ENCODE results near the gene DLK1.

Gene DLK1

DNA sequence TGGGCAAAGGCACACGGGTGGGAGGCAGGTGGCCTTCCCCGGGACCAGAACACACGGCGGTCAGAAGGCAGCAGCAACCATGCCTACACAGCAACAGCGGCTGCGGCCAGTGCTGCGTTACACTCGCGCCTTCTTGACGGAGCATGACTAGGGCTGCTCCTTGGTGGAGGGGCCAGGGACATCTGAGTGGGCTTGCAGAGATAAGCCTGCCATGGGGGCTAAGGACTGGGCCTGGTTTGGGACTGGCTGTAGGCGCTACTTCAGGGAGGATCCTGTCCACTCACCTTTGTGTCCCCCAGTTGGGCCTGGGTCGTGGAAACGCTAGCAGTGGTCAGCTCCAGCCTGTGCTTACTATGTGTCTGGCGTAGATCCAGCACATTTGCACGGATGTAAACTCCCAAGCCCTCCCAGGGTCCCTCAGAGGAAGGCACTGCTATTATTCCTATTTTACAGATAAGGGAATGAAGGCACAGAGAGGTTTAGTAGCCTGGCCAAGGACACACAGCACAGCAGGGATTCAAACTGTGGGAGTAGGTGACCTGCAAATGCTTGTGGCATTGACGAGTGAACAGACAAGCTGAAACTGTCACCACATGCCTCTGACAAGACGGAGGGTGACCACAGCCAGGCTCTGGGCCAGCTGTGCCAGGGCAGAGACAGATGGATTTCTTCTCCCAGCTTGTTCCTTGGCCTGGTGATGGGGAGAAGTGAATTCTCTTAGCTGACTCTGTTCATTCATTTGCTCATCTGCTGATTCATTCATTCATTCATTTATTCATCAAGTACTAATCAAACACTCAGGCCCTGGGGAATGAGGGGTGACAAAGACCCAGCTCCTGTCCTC, 31.9 kb upstream of the DLK1 start:
- no peak for DNase-seq

DNA sequence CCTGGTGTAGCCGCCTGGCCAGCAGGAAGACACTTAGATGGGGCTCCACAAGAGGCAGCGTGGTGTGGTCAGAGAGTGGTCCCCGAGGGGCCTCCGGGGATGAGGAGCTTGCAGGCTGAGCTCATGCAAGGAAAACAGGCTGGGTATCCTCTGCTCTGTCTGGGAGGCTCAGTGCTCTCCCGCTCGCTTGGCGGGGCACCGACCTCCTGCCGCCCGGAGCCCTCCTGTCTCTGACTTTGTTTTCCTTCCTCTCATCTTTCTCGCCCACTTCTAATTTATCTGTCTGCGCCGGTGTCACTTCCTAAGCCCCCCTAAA, 31.3 kb upstream of the DLK1 start:
- no peak for DNase-seq

DNA sequence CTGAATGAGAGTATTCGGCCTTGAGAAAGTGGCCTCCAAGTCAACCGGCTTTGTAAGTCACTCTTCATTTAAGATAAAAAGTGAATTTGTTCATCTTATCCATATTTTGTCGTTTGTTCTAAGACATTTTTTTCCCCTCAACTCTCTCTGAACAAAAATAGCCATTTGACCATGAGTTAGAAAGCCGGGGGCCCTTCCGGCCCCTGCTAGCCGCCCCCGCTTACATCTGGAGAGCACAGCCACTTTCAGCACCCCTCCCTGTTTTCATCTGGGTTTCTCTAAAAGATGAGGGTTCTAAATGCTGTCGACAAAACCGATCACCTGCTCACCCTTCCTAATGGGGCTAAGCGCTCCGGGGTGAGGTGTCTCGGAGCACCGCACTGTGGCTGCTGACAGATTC, 30.7 kb upstream of the DLK1 start:
- no peak for DNase-seq

DNA sequence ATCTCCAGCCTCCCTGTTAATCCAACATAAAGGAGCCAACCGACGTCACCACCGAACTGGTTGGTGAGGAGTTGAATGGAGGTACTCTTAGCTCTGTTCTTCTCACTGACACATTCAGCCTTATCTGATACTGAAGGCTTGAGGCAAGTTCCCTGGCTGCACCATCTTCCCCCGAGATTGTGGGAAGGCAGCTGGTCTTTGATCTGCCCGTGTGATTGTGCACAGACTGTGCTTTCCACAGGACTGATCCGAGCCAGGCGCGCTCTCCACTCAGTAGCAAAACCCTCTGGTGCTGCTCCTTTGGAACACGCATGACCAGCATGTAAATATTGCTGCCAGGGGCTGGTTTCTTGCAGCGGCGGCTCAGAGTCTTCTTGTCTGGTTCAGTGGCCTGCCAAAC, 30.1 kb upstream of the DLK1 start:
- no peak for DNase-seq

DNA sequence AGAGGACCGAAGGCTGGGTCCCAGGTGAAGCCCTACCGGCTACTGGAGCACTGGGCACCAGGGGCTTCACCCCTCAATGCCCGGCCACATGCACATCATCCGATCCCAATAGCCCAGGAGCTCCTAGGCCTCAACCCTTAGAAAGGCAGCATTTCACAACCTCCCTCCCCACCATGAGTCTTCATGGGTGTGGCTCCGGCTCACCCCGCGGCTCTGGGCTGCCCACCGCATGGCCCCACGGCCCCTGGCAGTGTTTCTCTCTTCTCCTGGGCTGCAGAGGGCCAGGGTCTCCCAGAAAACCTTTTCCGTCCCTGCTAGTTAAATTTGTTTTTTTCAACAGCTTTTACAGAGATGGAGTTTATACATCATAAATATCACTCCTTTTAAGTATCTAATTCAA, 28.6 kb upstream of the DLK1 start:
- no peak for DNase-seq

DNA sequence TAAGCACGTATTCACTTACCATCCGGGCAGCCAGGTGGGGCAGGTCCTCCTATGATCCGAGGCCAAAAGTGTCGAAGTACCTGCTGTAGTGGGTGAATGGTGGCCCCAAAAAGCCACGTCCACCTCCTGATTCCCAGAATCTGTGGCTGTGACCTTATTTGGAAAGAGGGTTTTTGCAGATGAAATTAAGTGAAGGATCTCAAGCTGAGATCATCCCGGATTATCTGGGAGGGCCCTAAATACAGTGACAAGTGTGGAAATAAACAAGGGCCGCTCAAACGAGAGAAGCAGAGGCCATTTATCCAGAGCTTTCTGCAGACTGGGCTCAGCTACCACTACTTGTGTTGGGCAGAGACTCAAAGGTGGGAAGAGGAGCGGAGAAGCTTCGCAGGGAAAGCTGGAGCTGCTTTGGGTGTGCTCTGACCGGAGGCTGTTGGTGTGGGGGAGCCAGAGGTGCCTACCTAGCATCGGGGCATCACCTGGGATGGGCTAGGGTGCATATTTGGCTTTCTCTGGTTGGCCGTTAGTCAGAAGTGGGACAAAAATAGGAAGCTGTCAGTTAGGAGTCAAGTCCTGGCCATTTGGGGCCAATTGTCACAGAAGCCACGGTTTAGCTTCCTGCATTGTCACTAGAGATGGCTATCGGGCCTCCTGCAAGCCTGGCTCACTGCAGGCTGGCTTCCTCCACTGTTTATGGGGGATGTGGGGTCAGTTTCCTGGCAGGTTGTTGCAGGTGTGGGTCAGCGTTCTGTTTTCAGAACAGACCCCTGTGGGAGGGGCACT, 27.8 kb upstream of the DLK1 start:
- DNase-seq, result no peak

DNA sequence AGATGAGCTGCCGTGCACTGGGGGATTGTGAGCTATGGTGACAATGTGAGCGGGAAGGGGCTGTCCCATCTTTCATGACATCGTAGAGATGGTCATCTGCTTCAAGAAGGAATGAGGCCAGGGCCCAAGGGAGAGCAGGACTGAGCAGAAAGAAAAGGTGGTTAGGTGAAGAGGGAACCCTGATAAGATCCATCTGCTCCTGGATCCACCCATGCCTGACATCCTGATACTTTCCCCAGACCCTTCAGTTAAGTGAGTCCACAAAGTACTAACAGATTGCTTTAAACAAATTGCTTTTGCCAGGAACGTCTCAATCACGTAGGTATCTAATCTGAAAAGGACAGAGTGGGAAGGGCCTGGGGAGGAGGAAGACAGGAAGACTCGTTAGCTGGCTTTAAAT, 25.4 kb upstream of the DLK1 start:
- no peak for DNase-seq

DNA sequence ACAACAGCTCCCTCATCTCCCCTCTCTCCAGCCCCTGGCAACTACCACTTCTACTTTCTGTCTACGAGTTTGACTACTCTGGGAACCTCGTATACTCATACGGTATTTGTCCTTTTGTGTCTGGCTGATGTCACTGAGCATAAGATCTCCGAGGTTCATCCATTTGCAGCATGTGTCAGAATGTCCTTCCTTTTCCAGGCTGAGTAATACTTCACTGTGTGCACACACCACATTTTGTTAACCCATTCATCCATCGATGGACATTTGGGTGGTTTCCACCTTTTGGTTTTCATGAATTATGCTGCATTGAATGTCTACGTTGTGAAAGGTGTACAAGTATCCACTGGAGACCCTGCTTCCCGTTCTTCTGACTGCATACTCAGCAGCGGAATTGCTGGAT, 24.1 kb upstream of the DLK1 start:
- no peak for DNase-seq

DNA sequence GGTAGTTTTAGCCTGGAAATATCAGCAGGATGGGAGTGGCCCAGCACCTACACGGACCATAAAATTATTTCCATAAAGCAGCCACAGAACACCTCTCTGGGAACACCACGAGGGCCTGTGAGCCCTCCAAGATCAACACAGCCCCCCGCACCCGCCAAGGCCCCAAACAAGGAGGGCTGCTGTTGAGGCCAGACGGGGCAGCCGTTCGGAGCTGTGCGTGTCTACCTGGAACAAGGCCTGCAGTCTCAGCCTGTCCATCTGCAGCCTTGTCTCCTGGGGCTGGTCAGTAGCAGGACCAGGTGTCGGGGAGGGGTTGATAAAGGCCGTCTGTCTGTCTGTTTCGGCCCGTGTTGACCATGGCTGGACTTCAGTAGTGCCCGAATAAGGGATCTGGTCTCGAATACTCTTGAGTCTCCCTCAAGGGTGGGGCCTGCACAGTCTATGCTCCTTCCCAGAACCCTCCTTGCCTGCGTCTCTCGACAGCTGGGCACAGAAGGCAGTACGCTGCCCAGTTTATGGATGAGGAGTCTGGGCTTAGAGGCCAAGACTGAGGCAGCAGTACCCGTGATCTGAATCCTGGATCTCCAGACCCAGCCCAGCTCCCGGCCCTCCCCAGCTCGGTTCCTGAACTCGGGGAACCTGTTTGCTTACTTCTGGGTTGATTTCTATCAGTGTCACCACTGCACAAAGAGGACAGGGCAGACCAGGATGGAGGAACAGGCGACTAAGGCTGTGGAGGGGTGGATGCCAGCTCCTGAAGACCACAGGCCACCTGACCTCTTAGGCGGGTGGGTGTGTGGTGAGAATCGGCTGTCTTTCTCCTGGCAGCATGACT, 23.1 kb upstream of the DLK1 start:
- no peak for DNase-seq

DNA sequence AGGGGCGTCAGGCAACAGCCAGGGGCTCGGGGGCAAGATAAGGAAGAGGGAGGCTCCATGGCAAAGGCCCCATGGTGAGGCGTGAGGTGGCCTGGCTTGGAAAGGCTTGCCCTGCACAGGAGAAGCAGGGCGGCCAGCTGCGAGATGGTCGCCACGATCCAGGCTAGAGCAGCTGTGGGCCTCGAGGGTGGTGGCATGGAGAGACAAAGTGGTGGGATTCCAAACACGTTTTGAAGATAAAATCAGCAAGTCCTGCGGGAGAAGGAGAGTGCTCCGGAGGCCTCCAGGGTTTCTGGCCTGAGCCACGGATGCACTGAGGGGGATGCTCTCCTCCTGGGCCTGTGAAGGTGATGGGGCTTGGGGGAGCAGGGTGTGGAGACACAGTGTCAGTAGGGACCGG, 20.5 kb upstream of the DLK1 start:
- DNase-seq, result no peak

DNA sequence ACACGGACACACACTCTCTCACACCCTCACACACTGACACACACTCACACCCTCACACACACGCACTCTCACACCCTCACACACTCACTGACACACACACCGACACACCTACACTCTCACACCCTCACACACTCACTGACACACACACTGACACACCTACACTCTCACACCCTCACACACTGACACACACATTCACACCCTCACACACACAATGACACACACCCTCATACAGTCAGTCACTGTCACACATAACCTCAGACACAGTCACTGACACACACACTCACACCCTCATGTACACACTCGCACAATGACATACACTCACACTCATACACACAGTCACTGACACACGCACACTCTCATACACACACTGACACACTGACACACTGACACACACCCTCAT, 19.8 kb upstream of the DLK1 start:
- no peak for DNase-seq

DNA sequence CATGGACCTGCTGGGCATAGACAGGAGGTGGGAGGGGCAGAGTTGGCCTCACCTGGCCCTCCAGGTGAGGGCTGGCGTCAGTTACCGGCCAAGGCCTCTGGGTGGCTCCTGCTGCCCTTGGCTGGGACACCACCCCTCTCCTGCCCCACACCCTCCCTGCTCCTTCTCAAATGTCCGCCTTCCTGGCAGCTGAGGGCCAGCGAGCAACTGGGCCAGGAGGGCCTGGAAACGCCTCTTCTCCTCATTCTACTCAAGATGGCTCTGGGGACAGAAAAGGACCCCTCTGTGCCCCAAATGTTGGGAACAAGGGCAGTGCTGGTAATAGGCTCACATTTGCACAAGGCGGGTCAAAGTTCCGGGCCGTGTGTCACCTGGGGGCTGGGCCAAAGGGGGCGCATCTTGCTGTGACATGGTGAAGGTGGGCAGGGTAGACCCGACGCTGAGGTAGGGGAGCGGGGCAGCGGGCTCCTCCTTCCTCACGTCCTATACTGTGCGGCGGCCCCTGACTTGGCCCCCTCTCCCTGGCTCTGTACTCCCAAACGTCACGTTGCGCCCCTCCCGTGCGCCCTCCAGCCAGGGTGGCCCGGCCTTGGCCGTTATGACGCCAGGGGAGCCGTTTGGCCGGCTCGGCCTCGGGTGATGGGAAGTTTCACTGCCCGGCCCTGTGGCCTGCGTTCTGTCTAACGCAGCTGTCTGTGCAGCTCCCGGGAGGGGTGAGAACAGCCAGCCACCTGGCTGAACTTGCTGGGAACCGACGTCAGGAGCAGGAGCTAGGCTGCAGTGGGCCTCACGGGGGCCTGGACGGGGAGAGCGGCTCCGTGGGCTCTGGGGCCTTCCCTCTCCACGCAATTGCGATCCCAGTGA, 18.0 kb upstream of the DLK1 start:
- DNase-seq, result peak; percentile 60

DNA sequence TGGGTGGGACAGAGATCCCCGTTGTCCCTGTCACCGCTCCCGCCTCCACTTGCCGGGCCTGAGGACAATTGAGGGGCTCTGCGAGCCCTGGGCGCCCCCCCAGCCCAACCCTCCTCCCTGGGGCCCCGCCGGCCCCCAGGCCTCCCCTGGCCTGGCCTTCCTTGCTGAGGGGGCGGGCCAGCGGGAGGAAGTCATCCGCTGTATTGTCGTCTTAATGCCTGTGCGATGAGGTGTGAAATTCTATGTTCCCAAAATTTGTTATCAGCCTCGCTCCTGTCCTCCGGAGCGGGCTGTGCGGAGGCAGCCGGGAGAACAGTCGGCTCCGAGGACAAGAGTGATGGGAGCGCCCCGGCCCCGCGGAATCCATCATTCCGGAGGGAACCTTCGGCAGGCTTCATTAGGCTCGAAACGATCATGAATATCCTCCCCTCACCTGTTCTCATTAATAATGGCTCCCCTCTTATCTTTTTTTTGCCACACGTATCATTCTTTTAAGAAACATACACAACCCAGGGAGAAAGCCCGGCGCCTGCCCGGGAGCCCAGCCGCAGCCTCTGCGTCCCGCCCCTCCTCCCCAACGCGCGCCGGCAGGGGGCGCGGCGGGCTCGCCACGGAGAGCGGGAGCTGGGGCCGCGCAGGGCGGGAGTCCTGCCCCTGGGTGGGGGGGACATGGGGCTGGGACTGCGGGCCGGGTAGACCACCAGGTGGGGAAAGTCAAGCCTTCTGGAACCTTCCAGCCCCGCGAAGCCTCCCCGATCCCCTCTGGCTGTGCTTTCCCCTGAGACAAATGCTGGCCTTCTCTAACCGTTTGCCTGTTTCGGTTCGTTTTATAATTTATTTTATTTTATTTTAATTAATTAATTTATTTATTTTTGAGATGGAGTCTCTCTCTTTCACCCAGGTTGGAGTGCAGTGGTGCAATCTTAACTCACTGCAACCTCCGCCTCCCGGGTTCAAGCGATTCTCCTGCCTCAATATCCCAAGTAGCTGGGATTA, 17.1 kb upstream of the DLK1 start:
- DNase-seq, result peak; percentile 61

DNA sequence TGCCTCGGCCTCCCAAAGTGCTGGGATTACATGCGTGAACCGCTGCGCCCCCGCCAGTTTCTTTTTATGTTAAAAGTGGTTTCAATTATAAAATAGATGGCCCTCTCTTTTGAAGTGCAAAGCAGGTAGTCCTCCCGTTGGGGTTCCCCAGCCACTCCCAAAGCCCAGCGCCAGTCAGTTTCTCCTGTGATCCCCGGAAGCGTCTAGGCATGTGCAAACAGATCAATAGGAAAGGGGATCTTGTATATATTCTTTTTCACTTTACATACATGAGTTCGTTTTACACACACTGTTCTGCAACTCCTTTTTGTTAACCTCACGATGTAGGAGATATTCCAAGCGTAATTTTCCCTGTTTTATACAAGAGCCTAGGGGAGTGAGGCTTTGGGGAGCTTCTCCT, 16.3 kb upstream of the DLK1 start:
- no peak for DNase-seq

DNA sequence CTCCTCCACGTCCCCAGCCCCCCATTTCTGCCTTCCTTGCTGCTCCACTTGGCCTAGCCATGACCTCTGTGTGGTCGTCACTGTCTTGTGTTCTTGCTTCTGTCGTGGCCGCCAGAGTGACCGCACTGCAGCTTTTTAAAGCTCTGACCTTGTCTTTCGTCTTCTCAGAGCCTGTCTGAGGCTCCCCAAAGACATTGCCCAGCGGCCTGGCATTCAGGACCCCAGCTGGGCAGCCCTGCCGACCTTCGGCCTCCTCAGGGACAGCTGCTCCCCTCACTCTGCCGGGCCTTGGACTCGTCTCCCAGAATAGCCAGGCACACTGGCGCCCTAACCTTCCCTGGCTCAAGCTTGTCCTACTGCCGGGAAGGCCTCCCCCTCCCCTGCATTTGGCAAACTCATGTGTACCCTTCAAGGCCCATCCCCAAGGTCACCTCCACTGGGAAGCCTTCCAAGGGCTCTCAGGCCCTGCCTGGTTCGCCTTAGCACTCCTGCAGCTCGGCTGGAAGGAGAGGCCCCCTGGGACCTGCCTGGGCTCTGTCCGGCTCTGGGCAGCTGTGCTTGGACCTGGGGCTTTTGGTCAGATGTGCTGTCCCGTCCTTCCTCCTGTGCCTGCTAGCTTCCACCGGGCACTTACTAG, 15.7 kb upstream of the DLK1 start:
- DNase-seq, result no peak

DNA sequence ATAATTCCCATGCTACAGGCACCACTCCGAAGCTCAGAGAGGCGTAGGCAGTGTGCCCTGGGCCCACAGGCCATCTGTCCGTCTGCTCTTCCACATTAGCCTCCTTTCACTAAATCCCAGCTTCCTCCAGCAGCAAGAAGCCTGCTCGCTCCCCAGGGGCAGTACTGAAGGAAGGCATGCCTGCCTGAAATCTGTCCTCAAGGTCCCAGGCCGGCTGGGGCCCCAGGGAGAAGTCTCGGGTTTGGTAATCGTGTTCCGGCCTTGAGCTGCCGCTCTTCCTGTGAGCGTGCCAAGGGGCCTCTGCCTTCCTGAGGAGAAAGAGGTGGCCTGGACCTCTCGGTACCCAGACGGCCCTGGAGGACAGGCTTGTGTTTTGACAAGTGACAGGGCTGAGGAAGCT, 15.2 kb upstream of the DLK1 start:
- DNase-seq, result no peak

DNA sequence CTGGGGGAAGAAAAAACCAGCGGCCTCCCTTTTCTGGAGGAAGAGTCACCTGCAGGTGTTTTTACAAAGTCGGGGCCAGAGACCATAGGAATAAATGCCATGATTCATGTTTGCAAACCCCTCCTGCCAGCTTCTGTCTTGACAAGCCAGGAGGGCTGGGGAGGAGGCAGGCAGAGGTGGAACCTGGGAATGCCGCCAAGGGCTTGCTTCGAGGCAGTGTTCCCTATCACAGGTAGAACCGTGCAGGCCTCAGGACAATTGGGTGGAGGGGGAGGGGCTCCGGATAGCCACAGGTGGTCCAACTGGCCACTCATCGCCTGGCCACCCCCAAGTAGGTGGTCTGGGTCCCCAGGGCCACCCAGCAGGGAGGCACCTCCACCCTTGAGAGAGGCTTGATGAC, 14.2 kb upstream of the DLK1 start:
- DNase-seq, result no peak

DNA sequence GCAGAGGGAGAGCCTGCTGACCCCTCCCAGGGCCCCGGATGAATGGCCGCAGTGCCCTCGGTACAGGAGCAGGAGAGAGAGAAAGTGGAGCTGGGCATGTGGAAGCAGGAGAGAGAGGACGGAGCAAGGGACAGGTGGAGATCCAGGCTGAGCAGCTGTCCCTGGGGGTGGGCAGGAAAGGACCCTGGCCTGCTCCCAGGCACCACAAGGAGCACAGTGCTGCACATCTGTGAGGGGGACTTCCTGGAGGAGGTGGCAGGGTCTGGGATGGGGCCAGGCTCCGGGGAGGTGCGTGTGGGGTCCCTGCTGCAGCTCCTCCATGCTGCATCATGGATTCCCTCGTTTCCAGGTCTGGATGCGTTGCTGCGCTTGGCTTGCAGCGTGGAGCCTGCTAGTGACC, 13.0 kb upstream of the DLK1 start:
- no peak for DNase-seq

DNA sequence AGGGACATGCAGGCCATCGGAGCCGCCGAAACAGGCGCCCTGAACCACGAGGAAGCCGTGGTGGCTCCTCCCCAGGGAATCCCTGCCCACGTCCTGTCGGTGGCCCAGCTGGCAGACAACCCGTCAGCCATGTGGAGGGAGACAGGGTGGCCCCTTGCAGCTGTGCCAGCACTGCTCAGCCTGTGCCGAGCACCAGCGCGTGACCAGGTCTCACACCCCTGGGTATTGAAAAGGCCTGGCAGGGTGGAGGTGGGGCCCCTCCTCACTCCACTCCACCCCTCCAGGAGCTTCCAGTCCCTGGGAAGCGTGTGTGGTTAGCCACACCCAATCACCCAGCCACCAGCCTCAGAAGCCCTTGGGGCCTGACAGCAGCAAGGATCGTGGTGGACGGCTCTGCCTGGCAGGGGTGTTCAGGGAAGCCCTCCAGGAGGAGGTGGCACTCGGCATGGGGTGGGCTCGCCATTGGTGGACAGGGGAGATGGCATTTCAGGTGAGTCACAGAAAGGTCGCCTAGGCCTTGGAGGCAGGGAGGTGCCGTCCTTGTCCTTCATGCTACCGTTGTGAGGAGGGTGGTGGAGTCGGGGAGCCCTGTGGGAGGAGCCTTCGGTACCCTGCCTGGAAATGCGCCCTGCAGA, 12.3 kb upstream of the DLK1 start:
- peak; percentile 38 for DNase-seq

DNA sequence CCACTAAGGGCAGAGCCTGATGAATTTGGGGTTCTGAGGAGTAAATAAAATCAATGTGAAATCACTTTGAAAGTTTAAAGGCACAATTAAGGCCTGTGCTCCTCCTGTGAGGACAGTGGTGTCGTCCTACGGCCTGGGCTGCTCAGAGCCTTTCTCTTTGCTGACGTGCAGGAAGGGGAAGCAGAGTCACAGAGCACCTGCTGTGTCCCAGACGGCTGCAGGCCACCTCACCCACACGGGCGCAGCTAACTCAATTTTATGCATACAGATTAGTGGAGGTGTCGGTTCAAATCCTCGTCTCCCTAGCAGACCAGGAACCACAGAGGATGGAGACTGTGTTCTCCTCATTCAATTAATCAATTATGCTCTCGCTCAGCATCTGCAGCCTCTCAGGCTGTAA, 11.4 kb upstream of the DLK1 start:
- DNase-seq, result no peak
